Measurements from ENCODE around the gene CCT8L2.
"Not testable (repeated sequence)": the region's sequence is repeated elsewhere in the genome, so short reads cannot be mapped to it uniquely, and the experiment has no call there.

- TF ChIP-seq CTCF (conservative IDR thresholded peaks at IDR 0.05; ENCODE audit: low read depth, low read length); EZH2 (IDR thresholded peaks at IDR 0.05; ENCODE audit: low read length, unreplicated experiment): not testable (repeated sequence)
Measured at GRCh38 chr22:16566421-16567151, 26.0 kb downstream of the CCT8L2 start.

Data from PC-3 (cell line).